GM18502 (cell line): Measurements from ENCODE around the gene SLC25A47.
"Not testable (repeated sequence)": the region's sequence is repeated elsewhere in the genome, so short reads cannot be mapped to it uniquely, and the experiment has no call there.

ENCODE experiments used
- ATAC-seq: cut with Tn5 transposase; IDR thresholded peaks from one replicate; pipeline ENCODE4 v1.9.1; 2021; ENCODE audit warnings: mild to moderate bottlenecking; ENCODE audit not compliant: unreplicated experiment, poor library complexity

The SLC25A47 gene

DNA sequence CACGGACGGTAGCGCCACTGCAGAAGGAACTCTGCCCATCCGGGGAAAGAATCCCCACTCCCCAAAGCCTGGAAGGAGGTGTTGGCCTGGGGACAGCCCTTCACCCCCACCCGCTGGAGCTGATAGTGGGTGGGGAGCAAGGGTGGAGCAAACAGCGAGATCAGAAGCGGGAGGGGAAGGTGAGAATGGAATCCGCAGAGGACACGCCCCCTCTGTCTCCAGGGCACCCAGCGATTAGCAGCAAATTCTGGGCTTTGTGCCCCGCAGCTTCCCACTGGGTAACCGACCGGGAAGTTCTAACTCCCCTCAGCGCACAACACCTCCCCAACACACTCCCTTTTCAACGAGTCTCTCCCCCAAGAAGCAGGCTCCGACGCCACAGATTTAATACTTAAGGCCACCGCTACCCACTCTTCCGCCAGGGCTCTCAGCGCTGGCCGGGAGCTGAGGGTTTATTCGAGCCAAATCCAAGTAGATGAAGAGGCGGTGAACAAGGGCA, 18.3 kb upstream of the SLC25A47 start:
- ATAC-seq = no peak

DNA sequence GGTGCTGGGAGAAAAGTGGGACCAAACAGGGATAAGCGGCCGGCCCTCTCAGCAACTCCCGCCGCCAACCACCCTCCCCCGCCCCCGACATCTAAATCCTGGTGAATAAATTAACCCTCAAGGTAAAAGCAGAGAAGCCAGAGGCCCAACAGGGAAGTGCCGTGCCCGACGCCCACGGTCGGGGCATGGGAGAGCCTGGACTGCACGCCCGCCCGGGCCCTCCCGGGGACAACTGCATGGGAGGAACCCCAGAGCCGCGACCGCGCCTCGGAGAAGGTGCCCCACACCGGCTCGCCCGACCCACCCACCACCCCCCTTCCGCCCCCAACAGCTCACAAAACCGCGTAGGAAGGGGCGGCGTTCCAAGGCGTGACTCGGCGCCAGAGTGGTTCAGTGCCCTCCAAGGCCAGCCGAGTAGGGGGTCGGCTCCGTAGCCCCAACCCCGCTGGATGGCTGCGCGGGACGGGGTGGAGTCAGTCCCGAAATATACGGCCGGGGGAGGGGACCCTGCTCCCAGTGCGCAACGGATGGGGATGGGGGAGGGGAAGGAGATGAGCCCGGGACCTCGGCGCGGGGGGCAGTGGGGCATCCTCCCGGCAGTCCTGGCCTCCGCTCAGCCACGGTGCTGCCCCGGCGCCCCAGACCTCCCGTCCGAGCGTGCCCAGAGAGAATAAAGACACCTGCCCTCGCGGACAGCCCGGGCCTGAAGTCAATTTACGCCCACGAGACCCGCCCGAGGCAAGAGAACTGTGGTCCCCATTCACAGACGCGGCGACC, 17.6 kb upstream of the SLC25A47 start:
- ATAC-seq = no peak

DNA sequence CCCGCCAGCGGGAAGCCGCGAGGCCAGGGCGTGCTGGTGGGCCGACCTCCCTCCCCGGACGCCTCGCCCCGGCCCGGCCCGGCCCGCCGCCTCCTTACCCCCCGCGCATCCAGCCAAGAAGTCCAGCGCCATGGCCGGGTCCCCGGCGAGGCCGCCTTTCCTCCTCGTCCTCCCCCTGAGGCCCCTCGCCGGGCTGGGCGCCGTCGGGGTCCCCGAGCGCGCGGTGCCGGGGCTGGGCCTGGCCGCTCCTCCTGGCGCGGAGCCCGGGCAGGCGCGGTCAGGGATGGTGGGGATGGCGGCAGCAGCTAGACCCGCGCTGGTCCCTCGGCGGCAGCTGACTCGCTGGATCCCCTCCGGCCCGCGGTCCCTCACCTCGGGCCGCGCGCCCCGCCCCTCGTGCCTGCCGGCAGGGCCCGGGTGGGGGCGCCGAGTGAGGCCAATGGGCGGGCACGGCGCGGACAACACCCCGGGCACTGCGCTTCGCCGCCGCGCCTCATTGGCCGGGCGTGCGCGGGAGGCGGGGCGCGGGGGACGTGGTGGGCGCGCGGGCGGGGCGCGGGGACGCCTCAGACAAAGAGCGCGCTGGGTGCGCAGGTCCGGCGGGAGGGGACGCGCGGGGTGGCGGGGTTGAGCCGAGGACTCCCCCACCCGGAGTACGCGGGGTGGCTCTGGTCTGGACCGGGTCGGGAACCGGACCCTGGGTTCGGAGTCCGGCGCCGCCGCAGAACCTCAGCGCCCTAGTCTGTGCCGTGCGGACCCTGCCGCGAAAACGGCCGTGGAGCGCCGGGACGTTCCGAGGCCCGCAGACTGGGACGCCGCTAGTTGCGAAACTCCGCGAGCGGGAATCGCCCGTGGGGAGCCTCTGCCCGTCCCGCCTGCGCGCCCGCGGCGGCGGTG, 16.8 kb upstream of the SLC25A47 start, which contains the start of gene SLC25A29:
Gene SLC25A29, minus strand, starts transcription at position 344 of the 897 bp plus-strand sequence. Its CDS starts 212 bp downstream, at position 132.
- peak; percentile 91 for ATAC-seq

DNA sequence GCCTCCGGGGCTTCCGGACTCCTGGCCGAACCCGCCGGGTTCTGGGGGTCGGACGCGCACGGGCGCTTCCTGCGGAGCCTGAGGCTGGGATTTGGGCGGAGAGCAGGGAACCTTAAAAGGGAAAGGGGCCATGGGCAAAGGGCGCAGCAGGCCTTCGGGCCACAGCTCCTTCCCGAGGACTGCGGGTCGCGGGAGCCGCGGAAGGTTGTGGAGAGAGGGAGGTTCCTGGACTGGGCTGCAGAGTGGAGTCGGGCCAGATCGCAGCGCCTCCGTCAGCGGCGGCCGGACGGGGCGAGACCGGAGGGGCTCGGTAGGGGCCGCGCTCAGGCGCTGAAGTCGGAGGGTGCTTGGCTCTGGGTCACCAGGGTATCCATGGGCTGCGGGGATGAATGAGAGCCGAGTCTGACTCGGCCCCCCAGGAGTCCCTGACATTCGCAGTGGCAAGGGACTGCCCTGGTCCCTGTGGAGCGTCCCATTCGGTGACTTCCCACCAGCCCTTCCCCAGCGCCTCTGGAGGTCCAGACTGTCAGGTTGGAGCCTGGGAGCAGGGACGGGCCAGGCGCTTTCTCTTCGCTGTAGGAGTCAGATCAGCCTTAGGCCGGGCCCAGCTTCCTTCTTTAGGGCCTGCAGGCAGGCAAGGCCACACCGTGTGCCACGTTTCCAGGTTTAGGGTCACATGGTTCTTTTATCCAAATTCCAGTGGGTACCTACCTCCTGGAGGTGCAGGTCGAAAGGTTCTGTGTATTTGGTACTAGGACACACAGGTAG, 16.0 kb upstream of the SLC25A47 start:
- ATAC-seq = peak; percentile 14

DNA sequence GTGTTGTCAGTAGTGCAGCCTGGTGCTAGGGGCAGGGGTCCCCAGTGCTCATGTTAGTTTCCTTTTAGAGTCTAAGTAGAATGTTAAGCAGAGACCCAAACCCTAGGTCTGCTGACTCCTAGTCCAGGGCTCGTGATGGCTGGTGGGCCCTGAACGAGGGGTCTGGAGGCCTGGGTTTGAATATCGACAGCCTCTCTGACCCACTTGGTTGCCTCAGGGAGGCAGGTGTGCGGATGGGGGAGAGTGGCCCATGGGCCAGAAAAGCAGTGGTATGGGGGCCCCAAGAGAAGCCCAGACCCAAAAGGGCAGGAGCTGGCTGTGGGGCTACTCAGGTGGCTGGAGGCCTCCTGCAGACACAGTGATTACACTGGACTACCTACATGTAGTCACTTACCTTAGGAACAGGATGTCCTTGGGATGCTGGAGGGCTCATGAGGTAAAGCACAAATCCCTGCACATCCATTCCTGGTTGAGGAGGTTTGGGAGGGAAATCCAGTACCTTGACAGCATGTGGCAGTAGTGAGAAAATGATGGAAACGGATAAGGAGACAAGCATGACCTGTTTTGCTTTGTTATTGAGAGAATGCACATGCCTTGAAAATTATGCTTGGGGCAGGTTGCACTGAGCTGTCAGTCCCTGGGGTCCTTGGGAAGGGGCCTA, 15.2 kb upstream of the SLC25A47 start:
- no peak for ATAC-seq

DNA sequence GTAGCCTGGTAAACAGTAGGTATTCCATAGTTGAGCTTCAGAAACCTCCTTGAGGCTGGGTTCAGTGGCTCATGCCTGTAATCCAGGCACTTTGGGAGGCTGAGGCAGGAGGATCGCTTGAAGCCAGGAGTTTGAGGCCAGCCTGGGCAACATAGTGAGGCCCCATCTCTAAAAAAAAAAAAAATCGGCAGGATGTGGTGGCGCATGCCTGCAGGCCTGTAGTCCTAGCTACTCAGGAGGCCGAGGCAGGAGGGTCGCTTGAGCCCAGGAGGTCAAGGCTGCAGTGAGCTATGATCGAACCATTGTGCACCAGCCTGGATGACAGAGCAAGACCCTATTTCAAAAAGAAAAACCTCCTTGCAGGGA, 14.7 kb upstream of the SLC25A47 start:
- not testable (repeated sequence) for ATAC-seq

DNA sequence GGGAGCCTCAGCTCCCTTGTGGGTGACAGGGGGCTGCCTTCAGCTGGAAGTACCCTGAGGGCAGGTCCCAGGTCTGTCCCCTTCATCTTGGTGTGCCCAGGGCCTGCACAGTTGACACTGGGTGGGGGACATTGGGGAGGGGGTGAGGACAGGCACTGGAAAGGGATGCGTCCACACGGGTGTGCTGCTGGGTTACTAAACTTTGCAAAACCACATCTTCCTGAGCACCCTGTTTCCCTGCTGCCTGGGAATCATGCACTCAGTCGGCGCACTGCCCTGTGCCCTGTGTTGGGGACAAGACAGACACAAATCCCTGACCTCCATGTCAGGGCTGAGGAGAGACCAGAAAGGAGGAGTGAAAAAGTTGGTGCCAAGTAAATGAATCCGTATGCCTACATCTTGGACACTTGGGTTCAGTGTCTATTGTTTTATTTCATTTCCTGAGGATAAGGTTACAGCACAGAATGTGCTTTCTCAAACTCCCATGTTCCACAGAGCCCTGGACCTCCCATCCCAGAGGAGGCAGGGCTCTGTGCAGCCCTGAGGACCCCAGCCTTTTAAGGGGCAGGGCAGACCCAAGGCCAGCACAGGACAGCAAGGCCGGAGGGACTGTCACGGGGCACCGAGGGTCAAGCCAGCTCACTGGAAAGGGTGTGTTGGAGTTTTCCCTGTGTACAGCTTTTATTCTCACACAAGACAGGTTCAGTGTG, 14.0 kb upstream of the SLC25A47 start:
- no peak for ATAC-seq

DNA sequence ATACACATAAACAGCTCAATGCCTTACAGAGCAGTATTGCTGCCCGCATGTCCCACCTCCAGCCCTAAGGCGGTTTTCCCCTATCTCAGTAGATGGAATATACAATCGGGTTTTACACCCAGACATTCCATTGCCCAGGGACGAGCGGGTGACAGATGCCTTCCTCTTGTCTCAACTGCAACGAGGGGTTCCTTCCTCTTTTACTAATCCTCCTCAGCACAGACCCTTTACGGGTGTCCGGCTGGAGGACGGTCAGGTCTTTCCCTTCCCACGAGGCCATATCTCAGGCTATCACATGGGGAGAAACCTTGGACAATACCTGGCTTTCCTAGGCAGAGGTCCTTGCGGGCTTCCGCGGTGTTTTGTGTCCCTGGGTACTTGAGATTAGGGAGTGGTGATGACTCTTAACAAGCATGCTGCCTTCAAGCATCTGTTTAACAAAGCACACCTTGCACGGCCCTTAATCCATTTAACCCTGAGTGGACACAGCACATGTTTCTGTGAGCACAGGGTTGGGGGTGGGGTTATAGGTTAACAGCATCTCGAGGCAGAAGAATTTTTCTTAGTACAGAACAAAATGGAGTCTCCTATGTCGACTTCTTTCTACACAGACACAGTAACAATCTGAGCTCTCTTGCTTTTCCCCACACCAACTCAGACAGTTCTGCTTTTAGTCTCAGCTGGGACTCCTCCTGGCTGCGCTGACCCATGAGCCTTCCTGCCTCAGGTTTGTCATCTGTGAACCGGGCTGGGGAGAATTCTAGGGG, 10.8 kb upstream of the SLC25A47 start:
- not testable (repeated sequence) for ATAC-seq

DNA sequence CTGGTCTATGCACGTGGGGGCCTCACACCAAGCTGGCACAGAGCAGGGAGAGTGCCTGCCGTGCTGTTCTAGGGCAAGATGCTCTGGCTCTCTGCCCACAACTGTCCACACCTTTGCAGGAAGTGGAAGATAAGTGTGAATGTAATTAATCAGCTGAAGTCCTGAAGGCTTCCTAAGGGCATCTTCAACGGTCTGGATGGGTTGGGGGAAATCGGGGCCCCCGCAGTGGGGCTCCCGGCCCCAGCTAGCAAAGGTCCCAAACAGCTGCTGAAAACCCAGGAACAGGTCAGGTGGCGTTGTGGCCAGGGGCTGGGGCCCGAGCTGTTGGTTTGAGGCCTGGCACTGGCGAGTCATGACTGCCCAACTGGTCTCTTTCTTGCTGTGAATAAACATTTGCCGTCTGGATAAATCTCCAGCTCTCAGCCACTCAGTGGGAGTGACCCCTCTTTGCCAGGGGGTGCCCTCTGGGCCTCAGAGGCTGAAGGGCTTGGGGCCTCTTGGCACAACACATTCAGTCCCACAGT, 10.2 kb upstream of the SLC25A47 start:
- ATAC-seq = no peak

DNA sequence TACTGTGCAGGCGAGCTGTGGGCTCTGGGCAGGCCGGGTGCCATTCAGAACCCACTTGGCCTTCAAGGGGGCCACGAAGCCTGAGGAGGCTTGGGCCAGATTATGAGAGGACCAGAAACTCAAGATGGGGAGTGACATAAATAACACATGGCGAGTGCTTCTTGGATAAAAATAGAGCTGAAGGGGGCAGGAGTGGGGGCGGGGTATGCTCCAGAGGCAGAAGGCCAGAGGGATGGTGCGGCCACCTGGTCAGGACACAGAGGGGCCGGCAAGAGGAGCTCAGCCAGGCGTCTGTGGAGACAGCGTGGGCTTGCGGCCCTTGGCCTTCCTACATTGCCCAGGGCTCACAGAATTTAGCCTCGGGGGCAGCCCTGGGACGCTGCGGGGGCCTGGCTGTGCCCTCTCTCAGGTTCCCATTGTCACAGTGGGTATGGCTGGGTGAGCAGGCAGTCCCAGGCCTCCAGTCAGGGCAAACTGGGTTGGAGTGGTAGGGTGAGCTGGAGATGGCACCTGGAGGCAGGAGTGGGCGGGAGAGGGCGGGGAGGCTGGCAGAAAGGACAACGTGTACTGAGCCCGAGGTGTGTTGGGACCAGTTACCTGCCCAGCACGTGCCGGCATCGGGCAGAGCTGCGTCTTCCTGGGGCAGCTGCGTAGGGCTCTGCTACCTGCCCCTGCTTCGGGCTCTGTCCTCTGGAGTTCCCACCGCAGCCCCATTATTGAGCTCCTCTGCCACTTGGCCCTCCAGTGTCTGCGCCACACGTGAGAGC, 9.5 kb upstream of the SLC25A47 start:
- no peak for ATAC-seq

DNA sequence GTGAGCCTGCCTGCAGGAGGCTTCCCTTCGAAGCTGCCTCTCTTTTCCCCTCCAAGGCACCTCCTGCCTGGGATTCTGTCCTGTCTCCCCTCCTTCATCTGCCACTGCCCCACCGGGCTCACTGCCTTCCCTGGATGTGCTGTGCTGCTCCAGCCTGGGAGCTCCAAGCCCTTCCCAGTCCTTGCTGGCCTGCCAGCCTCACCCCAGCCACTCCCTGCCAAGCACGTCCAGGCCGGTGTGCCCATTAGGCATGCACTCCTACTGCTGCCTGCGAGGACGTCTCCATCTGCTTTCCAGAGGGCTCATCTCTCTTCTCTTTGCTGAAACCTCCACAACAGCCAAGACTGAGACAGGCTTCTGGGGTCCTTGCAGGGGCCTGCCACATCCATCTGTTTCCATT, 8.4 kb upstream of the SLC25A47 start:
- ATAC-seq = no peak

DNA sequence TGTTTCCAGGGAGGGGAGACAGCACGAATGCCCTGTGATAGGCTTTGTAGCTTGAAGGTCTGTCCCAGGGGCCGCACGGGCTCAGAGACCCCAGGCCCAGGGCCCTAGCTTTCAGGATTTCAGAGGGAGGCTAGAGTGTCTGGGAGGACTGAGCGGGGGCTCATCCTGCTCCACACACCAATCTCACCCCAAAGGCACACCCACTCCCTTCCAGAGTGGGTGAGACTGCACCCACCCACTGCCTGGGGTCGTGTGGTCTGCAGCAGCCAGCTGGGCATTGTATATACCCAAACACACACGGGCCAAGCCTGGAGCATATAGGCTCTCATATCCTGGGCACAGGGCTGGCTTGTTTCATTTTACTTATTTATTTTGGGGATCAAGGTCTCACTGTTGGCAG, 5.8 kb upstream of the SLC25A47 start:
- ATAC-seq = no peak

DNA sequence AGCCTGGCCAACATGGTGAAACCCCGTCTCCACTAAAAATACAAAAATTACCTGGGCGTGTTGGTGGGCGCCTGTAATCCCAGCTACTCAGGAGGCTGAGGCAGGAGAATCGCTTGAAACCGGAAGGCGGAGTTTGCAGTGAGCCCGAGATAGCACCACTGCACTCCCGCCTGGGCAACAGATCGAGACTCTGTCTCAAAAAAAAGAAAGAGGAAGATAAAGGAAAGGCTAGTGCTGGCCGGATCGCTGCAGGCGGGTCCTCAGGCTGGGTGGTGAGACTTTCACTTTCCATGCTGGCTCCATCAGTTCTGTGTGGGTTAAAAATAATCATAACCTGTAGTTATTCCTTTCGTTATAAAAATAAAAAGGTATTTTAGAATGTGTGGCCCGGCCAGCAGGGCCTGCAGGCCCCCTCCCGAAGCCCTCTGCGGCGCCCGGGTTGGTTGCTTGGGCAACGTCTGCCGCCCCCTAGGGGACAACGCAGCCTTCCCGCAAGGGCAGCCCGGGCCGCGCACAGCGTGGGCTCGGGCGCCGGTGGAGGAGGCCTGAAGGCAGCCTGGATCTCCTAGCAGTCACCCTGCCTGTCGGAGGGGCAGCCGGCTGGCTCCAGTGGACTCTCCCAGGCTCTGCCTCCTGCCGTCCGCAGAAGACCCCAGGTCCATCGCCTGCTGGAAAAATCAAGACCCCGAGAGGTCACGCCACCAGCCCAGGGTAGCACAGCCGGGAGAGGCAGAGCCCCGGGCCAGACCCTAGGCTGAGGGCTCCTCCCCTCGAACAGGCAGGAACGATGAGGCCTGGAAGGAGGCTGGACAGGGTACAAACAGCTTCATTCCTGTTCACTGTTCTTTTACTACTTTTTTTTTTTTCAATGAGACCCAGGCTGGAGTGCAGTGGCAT, 5.0 kb upstream of the SLC25A47 start:
- peak; percentile 92 for ATAC-seq

DNA sequence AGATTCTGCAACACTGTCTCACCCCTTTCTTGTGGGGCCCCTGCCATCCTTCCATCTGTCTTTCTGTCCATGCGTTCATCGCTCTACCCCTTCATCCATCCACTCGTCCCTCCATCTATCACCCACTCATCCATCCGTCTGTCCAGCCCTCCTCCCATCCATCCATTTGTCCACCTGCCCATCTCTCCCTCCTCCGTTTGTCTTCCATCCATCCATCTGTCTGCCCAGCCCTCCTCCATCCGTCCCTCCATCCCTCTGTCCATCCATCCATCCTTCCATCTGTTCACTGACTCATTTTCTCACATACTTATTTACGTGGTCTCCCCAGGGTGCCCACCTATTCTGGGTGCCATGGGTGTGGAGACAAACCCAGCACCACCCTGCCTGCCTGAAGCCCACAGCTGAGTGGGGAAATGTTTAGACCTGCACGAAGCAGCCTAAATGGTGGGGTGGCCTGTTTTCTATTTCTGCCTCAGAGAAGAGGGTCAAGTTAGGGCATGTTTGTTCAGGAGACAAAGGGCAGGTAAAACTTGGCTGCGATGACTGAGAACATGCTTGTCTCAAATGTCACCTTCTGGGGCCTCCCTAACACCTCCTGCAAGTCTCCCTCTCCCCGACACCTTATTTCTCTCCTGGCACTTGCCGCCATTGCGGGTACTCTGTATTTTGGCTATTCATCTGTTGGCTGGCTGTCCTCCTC, 2.8 kb upstream of the SLC25A47 start:
- ATAC-seq = no peak

DNA sequence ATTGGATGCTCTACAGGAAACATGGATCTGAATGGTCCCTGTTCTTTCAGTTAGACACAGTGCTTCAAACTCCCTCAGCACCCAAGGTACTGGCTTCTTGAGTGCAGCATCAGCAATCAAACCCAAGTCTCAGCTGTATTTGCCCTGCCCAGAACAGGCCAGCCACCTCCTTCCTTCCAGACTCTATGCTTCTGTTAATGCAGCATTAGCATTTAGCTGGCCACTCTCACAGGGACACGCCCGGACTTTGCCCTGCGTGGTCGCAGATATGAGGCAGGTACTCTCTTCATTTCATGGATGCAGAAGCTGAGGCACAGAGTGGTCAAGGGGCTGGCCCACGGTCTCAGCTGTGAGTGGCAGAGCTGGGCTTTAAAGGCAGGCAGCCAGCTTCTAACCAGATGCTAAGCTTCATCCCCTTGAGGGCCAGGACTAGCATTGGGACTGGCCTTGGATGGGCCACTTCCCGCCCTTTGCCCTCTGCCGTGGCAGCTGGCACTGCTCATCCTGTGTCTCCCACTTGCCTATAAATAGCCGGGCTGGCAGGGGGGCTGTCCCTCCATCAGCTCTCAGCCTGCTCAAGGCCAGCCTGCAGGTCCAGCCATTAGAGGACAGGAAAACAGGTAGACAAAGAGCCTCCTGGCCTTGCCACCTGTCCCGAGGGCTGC, 1.5 kb upstream of the SLC25A47 start:
- ATAC-seq = no peak
